Calu3 (cell line): Measurements from ENCODE around the gene MAPKAPK5. TPM values are rescaled to one million over a fixed set of nuclear protein-coding genes. Genes with fewer than 3 reads are reported as not detected.

Experiments used
- BruUV-seq: library from RNA; stranded (reverse); fragments of 400-500 nt; replicated peaks from 2 replicates; lab custom pipeline; 2021; lab: Mats Ljungman, UMichigan
- CTCF ChIA-PET: fragments of 300-600 bp; sonication (Branson Sonifier 250); formaldehyde crosslinking; loops from one replicate; lab custom pipeline; 2022; ENCODE audit warnings: antibody characterized with exemption; lab: Charles Lee
- DNase-seq: peaks from one replicate; pipeline ENCODE4 v3.0.0; 2022
- H3K27ac Mint-ChIP-seq: one replicate; pipeline ENCODE4 v1.8.0; 2022; ENCODE audit warnings: mixed read lengths; ENCODE audit not compliant: unreplicated experiment
- H3K27me3 Mint-ChIP-seq: one replicate; pipeline ENCODE4 v1.8.0; 2022; ENCODE audit warnings: mixed read lengths; ENCODE audit not compliant: unreplicated experiment
- H3K36me3 Mint-ChIP-seq: one replicate; pipeline ENCODE4 v1.8.0; 2022; ENCODE audit warnings: mild to moderate bottlenecking, moderate library complexity, mixed read lengths; ENCODE audit not compliant: insufficient read depth, unreplicated experiment
- H3K4me1 Mint-ChIP-seq: one replicate; pipeline ENCODE4 v1.8.0; 2022; ENCODE audit warnings: mild to moderate bottlenecking, low read depth, mixed read lengths; ENCODE audit not compliant: unreplicated experiment
- H3K4me3 Mint-ChIP-seq: one replicate; pipeline ENCODE4 v1.8.0; 2022; ENCODE audit warnings: mild to moderate bottlenecking, low read depth, moderate library complexity, mixed read lengths; ENCODE audit not compliant: unreplicated experiment
- H3K9me3 Mint-ChIP-seq: one replicate; pipeline ENCODE4 v1.8.0; 2022; ENCODE audit warnings: low read depth, mixed read lengths; ENCODE audit not compliant: unreplicated experiment
- intact Hi-C: fragments of 100-400 bp; cut with micrococcal nuclease; formaldehyde crosslinking; loops from one replicate; pipeline ENCODE4 v1.10.0; 2022; ENCODE audit not compliant: unreplicated experiment
- total RNA-seq: library from RNA; stranded (reverse); gene quantifications from 2 replicates; pipeline ENCODE4 v1.2.3, GENCODE V29; 2022
- TF ChIP-seq, protein P1 (sequence below): fragments of 200-600 bp; IDR thresholded peaks from one replicate; pipeline ENCODE4 v1.8.0; 2022; ENCODE audit warnings: antibody characterized with exemption; ENCODE audit not compliant: unreplicated experiment

MAPKAPK5 gene
- total RNA-seq, 1 experiment from 2014 or later = 84.8 TPM

DNA sequence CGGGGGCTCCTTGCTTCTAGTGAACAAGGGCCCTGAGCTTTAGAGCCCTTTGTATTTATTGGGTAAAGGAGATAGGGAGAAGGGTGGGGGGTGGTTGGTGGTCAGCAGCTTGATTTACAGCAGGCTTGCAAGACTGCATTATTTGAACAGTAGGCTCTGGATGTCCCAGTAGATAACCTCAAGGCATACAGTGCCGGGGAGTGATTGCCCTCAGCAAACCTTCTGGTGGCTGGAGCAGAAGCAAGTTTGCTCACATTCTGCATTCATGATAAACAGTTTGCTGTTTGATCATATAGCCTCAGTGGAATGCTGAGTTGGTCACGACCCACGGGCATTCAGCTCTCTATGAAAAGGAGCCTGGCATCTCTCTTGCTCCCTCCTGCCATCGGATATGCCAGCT lies 16.5 kb upstream of the MAPKAPK5 start:
- CTCF ChIA-PET = no interaction called here
- peaks cover 24% of the 10 kb centered on the region for H3K27me3 Mint-ChIP-seq

DNA sequence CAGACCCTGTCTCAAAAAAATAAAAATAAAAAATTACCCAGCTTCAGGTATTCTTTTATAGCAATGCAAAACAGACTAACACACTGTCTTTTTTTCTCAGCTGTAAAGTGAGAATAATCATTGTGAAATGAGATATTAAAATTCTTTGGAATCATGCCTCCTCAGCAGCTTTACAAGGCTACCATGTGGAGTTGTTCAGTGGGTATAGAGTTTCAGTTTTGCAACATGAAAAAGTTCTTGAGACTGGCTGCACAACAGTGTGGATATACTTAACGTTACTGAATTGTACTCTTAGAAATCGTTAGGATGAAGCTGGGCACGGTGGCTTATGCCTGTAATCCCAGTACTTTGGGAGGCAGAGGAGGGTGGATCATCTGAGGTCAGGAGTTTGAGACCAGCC lies 15.7 kb upstream of the MAPKAPK5 start:
- H3K27me3 Mint-ChIP-seq = peaks cover 20% of the 10 kb centered on the region
- H3K4me1 Mint-ChIP-seq = no peaks in the 10 kb centered on the region
- no peak overlapping the region for H3K4me3 Mint-ChIP-seq
- CTCF ChIA-PET = interaction anchor here (0.5 kb wide), 1 partner anchor 414 kb away, joined by 3 read pairs; no protein-coding TSS in a partner anchor
- no peaks in the 10 kb centered on the region for H3K9me3 Mint-ChIP-seq
- BruUV-seq = no TSS peak
- no peak overlapping the region for H3K27ac Mint-ChIP-seq
- intact Hi-C loops = no loop called here
- no peaks in the 10 kb centered on the region for H3K36me3 Mint-ChIP-seq
- TF ChIP-seq, protein P1, sequence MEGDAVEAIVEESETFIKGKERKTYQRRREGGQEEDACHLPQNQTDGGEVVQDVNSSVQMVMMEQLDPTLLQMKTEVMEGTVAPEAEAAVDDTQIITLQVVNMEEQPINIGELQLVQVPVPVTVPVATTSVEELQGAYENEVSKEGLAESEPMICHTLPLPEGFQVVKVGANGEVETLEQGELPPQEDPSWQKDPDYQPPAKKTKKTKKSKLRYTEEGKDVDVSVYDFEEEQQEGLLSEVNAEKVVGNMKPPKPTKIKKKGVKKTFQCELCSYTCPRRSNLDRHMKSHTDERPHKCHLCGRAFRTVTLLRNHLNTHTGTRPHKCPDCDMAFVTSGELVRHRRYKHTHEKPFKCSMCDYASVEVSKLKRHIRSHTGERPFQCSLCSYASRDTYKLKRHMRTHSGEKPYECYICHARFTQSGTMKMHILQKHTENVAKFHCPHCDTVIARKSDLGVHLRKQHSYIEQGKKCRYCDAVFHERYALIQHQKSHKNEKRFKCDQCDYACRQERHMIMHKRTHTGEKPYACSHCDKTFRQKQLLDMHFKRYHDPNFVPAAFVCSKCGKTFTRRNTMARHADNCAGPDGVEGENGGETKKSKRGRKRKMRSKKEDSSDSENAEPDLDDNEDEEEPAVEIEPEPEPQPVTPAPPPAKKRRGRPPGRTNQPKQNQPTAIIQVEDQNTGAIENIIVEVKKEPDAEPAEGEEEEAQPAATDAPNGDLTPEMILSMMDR = no peak
- DNase-seq = no peak

More for the DNA sequence above, 16.5 kb upstream of the MAPKAPK5 start:
- Mint-ChIP-seq H3K9me3 (peaks cover 2% of the 10 kb centered on the region), H3K4me1 (no peaks in the 10 kb centered on the region), H3K27ac (no peak overlapping the region), H3K36me3 (no peaks in the 10 kb centered on the region), H3K4me3 (no peak overlapping the region)
- no peak for DNase-seq
- TF ChIP-seq, protein P1 = no peak
- intact Hi-C loops = no loop called here
- no TSS peak for BruUV-seq

DNA sequence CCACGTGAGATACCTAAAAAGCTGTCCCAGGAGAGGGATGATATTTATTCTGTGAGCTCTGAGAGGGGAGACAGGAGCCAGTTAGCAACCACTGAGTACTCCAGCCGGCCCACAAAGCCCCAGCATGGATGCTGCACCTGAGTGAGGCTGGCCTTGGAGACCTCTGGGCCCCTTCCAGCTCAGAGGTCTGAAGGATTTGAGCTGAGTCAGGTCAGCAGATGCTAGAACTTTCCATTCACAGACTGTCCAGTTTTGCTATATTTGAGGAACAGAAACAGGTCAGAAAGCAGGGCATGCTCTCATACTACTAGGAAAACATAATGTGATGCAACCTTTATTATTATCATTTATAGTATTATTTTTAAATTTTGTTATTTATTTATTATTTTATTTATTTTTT lies 15.0 kb upstream of the MAPKAPK5 start:
- DNase-seq = no peak
- CTCF ChIA-PET = interaction anchor here (0.5 kb wide), 1 partner anchor 414 kb away, joined by 3 read pairs; no protein-coding TSS in a partner anchor
- H3K27ac Mint-ChIP-seq = no peak overlapping the region
- H3K36me3 Mint-ChIP-seq = no peaks in the 10 kb centered on the region
- H3K27me3 Mint-ChIP-seq = peaks cover 18% of the 10 kb centered on the region
- TF ChIP-seq, protein P1 = no peak
- no TSS peak for BruUV-seq
- H3K4me1 Mint-ChIP-seq = no peaks in the 10 kb centered on the region
- intact Hi-C loops = no loop called here
- H3K4me3 Mint-ChIP-seq = no peak overlapping the region
- no peaks in the 10 kb centered on the region for H3K9me3 Mint-ChIP-seq

DNA sequence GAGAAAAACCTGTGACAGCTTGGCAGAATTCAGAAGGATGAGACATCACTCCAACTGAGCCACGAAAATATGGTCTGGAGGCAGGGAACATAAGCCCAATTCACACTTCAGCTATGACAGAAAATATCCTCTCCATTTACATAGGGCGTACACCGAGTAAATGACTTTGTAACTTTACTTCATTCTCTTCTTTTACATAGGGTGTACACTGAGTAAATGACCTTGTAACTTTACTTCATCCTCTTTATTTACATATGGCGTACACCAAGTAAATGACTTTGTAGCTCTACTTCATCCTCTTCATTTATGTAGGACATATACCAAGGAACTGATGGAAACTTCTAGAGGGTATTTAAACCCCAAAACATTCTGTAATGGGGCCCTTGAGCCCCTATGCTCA lies 14.1 kb upstream of the MAPKAPK5 start:
- no peaks in the 10 kb centered on the region for H3K36me3 Mint-ChIP-seq
- H3K9me3 Mint-ChIP-seq = no peaks in the 10 kb centered on the region
- TF ChIP-seq, protein P1 = no peak
- H3K4me1 Mint-ChIP-seq = no peaks in the 10 kb centered on the region
- intact Hi-C loops = no loop called here
- H3K4me3 Mint-ChIP-seq = no peak overlapping the region
- no TSS peak for BruUV-seq
- H3K27ac Mint-ChIP-seq = no peak overlapping the region
- CTCF ChIA-PET = no interaction called here
- peaks cover 18% of the 10 kb centered on the region for H3K27me3 Mint-ChIP-seq
- DNase-seq = no peak
